Measurements from ENCODE around the gene ARL8B.

GRCh38 chr3:5202222-5202621, 80.1 kb downstream of the ARL8B start:
- TF ChIP-seq, protein P1, sequence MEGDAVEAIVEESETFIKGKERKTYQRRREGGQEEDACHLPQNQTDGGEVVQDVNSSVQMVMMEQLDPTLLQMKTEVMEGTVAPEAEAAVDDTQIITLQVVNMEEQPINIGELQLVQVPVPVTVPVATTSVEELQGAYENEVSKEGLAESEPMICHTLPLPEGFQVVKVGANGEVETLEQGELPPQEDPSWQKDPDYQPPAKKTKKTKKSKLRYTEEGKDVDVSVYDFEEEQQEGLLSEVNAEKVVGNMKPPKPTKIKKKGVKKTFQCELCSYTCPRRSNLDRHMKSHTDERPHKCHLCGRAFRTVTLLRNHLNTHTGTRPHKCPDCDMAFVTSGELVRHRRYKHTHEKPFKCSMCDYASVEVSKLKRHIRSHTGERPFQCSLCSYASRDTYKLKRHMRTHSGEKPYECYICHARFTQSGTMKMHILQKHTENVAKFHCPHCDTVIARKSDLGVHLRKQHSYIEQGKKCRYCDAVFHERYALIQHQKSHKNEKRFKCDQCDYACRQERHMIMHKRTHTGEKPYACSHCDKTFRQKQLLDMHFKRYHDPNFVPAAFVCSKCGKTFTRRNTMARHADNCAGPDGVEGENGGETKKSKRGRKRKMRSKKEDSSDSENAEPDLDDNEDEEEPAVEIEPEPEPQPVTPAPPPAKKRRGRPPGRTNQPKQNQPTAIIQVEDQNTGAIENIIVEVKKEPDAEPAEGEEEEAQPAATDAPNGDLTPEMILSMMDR (optimal IDR thresholded peaks at IDR 0.05 in 1 of 3, IDR thresholded peaks at IDR 0.05 in 1 of 3, conservative IDR thresholded peaks at IDR 0.05 in 1 of 3; ENCODE audit: extremely low read depth in 1 of 3, insufficient read depth in 2 of 3, low read length in 3 of 3) = no peak
- no peak for TF ChIP-seq EZH2 (IDR thresholded peaks at IDR 0.05; ENCODE audit: low read length)

Measured in keratinocyte (primary cell).